HepG2 (cell line): ENCODE results near the gene ASCC2. TPM values are rescaled to one million over a fixed set of nuclear protein-coding genes. Genes with fewer than 3 reads are reported as not detected.
A peak's percentile ranks its signal among the peaks of the same experiment; 100 is the strongest.

ENCODE experiments used
- ARID2 ChIP-seq: sonication (generic); formaldehyde crosslinking; IDR thresholded peaks from 2 replicates; pipeline ENCODE4 v1.8.1; 2022; ENCODE audit warnings: mild to moderate bottlenecking, missing genetic modification reagents, borderline replicate concordance
- GABPA ChIP-seq, 2 experiments: IDR thresholded peaks; 2 replicates each; pipeline ENCODE4 v1.6.1; 2011 to 2016; ENCODE audit warnings: low read depth in 2 of 2, low read length in 1 of 2, missing biosample characterization in 1 of 2, missing genetic modification characterization in 1 of 2
- KDM3A ChIP-seq: IDR thresholded peaks from 2 replicates; pipeline ENCODE4 v1.6.1; 2018; ENCODE audit warnings: low read depth, missing compliant biosample characterization
- KLF9 ChIP-seq: IDR thresholded peaks from 2 replicates; pipeline ENCODE4 v1.6.1; 2016; ENCODE audit warnings: low read depth
- MAX ChIP-seq: IDR thresholded peaks from 2 replicates; pipeline ENCODE4 v1.6.1; 2012; ENCODE audit warnings: inconsistent platforms
- MED13 ChIP-seq: sonication (generic); formaldehyde crosslinking; IDR thresholded peaks from 2 replicates; pipeline ENCODE4 v1.5.0; 2020; ENCODE audit warnings: missing genetic modification reagents
- MXD3 ChIP-seq: IDR thresholded peaks from 2 replicates; pipeline ENCODE4 v1.6.1; 2016; ENCODE audit warnings: mild to moderate bottlenecking, missing biosample characterization, missing genetic modification reagents
- SMYD3 ChIP-seq: sonication (generic); formaldehyde crosslinking; IDR thresholded peaks from 2 replicates; pipeline ENCODE4 v1.8.1; 2023; ENCODE audit warnings: mild to moderate bottlenecking, missing genetic modification reagents
- TGIF2 ChIP-seq: IDR thresholded peaks from 2 replicates; pipeline ENCODE4 v1.6.1; 2016; ENCODE audit warnings: control low read depth, missing compliant biosample characterization
- XRCC5 ChIP-seq: fragments of 200-400 bp; formaldehyde crosslinking; optimal IDR thresholded peaks from 2 replicates; pipeline ENCODE3; 2017; ENCODE audit warnings: mild to moderate bottlenecking, low read length
- ZBED4 ChIP-seq: sonication (generic); formaldehyde crosslinking; IDR thresholded peaks from 2 replicates; pipeline ENCODE4 v1.4.0; 2020; ENCODE audit warnings: missing genetic modification reagents, borderline replicate concordance
- ZNF180 ChIP-seq: sonication (generic); formaldehyde crosslinking; IDR thresholded peaks from 2 replicates; pipeline ENCODE4 v1.4.0; 2020; ENCODE audit warnings: low read depth, missing genetic modification reagents, borderline replicate concordance
- ZNF292 ChIP-seq: sonication (generic); formaldehyde crosslinking; IDR thresholded peaks from 2 replicates; pipeline ENCODE4 v1.8.1; 2022; ENCODE audit warnings: mild to moderate bottlenecking, low read depth, missing genetic modification reagents, borderline replicate concordance
- ZNF543 ChIP-seq: sonication (generic); formaldehyde crosslinking; IDR thresholded peaks from 2 replicates; pipeline ENCODE4 v1.4.0; 2020; ENCODE audit warnings: mild to moderate bottlenecking, missing genetic modification reagents
- ZNF576 ChIP-seq: sonication (generic); formaldehyde crosslinking; IDR thresholded peaks from 2 replicates; pipeline ENCODE4 v1.4.0; 2020; ENCODE audit warnings: mild to moderate bottlenecking, missing genetic modification reagents
- ZNF839 ChIP-seq: sonication (generic); formaldehyde crosslinking; IDR thresholded peaks from 2 replicates; pipeline ENCODE4 v1.4.0; 2020; ENCODE audit warnings: missing genetic modification reagents, mild to moderate bottlenecking, borderline replicate concordance
- ZNF878 ChIP-seq: sonication (generic); formaldehyde crosslinking; IDR thresholded peaks from 2 replicates; pipeline ENCODE4 v1.8.1; 2023; ENCODE audit warnings: mild to moderate bottlenecking, missing genetic modification reagents, moderate library complexity
- polyA plus RNA-seq, 8 experiments: library from polyadenylated mRNA; depleted of rRNA in 3 of 8; stranded (reverse) in 7 of 8; unstranded in 1 of 8; fragments of >200 nt; fragmentation: Illumina TruSeq in 4 of 8; extraction: Trizol in 4 of 8; gene quantifications; 2 replicates each; pipeline versions ENCODE4 v1.2.1 to v1.2.3, GENCODE V29; 2011 to 2016; ENCODE audit warnings: low read depth in 4 of 8, missing spikeins in 1 of 8, mixed read lengths in 1 of 8; ENCODE audit not compliant: insufficient read depth in 1 of 8
- total RNA-seq, 5 experiments: library from RNA; depleted of rRNA; stranded (reverse); fragments of >200 nt; fragmentation: Illumina TruSeq; extraction: Trizol; gene quantifications; 2 replicates each; pipeline ENCODE4 v1.2.3, GENCODE V29; 2016; ENCODE audit warnings: low read depth in 1 of 5
- TF ChIP-seq, protein P1 (sequence below): sonication (generic); formaldehyde crosslinking; IDR thresholded peaks from 2 replicates; pipeline ENCODE4 v1.4.0; 2020; ENCODE audit warnings: missing genetic modification reagents
- TF ChIP-seq, protein P2 (sequence below): IDR thresholded peaks from 2 replicates; pipeline ENCODE4 v1.6.1; 2016; ENCODE audit warnings: low read depth
- TF ChIP-seq, protein P3 (sequence below): conservative IDR thresholded peaks from 2 replicates; pipeline ENCODE4 v1.6.1; 2018; ENCODE audit warnings: missing genetic modification reagents

The ASCC2 gene
- total and polyA plus RNA-seq, 2 of the 13 experiments (the other 11 are each of a cell fraction or from before 2014, with no cell fraction given) = 26.2 to 26.3 TPM

GRCh38 chr22:29883045-29883774, 45.1 kb upstream of the ASCC2 start, which contains the start of gene MTMR3 (continued):
- TF ChIP-seq ZNF878 (CRISPR knock-in tag) (no peak), MAX (peak; percentile 35; the same call in 1 of the 2 replicates), ZNF292 (no peak), GABPA (IDR thresholded peaks at IDR 0.05; ENCODE audit: low read depth, low read length) (no peak), GABPA (CRISPR knock-in tag; IDR thresholded peaks at IDR 0.05; ENCODE audit: low read depth) (no peak), SMYD3 (CRISPR knock-in tag) (no peak), ZNF839 (CRISPR knock-in tag) (no peak), MED13 (CRISPR knock-in tag) (peak; percentile 26; the same call in 1 of the 2 replicates), ZBED4 (CRISPR knock-in tag) (no peak), KLF9 (CRISPR knock-in tag) (no peak), ARID2 (0 out of 2 replicates have a peak, but pooled peaks have one; percentile 54), ZNF576 (CRISPR knock-in tag) (no peak), MXD3 (CRISPR knock-in tag) (peak; percentile 68), XRCC5 (no peak), ZNF543 (CRISPR knock-in tag) (no peak), KDM3A (CRISPR knock-in tag) (no peak), TGIF2 (CRISPR knock-in tag) (no peak), ZNF180 (CRISPR knock-in tag) (no peak)
- TF ChIP-seq, protein P1, sequence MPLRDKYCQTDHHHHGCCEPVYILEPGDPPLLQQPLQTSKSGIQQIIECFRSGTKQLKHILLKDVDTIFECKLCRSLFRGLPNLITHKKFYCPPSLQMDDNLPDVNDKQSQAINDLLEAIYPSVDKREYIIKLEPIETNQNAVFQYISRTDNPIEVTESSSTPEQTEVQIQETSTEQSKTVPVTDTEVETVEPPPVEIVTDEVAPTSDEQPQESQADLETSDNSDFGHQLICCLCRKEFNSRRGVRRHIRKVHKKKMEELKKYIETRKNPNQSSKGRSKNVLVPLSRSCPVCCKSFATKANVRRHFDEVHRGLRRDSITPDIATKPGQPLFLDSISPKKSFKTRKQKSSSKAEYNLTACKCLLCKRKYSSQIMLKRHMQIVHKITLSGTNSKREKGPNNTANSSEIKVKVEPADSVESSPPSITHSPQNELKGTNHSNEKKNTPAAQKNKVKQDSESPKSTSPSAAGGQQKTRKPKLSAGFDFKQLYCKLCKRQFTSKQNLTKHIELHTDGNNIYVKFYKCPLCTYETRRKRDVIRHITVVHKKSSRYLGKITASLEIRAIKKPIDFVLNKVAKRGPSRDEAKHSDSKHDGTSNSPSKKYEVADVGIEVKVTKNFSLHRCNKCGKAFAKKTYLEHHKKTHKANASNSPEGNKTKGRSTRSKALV = no peak
- TF ChIP-seq, protein P2, sequence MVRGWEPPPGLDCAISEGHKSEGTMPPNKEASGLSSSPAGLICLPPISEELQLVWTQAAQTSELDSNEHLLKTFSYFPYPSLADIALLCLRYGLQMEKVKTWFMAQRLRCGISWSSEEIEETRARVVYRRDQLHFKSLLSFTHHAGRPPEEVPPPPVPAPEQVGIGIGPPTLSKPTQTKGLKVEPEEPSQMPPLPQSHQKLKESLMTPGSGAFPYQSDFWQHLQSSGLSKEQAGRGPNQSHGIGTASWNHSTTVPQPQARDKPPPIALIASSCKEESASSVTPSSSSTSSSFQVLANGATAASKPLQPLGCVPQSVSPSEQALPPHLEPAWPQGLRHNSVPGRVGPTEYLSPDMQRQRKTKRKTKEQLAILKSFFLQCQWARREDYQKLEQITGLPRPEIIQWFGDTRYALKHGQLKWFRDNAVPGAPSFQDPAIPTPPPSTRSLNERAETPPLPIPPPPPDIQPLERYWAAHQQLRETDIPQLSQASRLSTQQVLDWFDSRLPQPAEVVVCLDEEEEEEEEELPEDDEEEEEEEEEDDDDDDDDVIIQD = no peak
- TF ChIP-seq, protein P3, sequence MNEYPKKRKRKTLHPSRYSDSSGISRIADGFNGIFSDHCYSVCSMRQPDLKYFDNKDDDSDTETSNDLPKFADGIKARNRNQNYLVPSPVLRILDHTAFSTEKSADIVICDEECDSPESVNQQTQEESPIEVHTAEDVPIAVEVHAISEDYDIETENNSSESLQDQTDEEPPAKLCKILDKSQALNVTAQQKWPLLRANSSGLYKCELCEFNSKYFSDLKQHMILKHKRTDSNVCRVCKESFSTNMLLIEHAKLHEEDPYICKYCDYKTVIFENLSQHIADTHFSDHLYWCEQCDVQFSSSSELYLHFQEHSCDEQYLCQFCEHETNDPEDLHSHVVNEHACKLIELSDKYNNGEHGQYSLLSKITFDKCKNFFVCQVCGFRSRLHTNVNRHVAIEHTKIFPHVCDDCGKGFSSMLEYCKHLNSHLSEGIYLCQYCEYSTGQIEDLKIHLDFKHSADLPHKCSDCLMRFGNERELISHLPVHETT = no peak; the same call in 1 of the 2 replicates
